Neural progenitor cell (in vitro differentiated cells): ENCODE data around the gene CDC14A.

Experiments used
- EZH2 ChIP-seq: fragments of 200-600 bp; sonication (generic); IDR thresholded peaks from 2 replicates; pipeline ENCODE4 v1.6.1; 2017; ENCODE audit warnings: antibody characterized with exemption, mild to moderate bottlenecking, moderate library complexity
- TF ChIP-seq, protein P1 (sequence below): fragments of 200-600 bp; sonication (generic); IDR thresholded peaks from 2 replicates; pipeline ENCODE4 v1.5.1; 2017; ENCODE audit warnings: antibody characterized with exemption, mild to moderate bottlenecking

DNA sequence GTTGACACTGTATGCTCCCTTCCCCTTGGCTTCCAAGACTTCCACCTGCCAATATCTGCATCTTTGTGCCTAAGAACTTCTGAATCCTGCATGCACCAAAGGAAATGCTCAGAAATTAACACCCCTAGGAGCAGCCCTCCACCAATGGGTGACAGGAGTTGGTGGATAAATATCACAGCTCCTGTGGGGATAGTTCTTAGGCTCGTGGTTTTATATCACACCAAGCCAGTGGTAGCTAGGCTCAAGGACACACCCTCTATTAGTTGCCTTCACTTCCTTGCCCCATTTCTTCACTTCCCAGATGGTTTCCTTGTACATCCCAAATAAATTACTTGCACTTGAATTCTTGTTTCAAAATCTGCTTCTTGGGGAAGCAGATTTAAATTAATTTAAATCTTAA lies 16.9 kb upstream of the CDC14A start:
- no peak for TF ChIP-seq EZH2
- TF ChIP-seq, protein P1, sequence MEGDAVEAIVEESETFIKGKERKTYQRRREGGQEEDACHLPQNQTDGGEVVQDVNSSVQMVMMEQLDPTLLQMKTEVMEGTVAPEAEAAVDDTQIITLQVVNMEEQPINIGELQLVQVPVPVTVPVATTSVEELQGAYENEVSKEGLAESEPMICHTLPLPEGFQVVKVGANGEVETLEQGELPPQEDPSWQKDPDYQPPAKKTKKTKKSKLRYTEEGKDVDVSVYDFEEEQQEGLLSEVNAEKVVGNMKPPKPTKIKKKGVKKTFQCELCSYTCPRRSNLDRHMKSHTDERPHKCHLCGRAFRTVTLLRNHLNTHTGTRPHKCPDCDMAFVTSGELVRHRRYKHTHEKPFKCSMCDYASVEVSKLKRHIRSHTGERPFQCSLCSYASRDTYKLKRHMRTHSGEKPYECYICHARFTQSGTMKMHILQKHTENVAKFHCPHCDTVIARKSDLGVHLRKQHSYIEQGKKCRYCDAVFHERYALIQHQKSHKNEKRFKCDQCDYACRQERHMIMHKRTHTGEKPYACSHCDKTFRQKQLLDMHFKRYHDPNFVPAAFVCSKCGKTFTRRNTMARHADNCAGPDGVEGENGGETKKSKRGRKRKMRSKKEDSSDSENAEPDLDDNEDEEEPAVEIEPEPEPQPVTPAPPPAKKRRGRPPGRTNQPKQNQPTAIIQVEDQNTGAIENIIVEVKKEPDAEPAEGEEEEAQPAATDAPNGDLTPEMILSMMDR, result no peak
